GM23248 (cell line): Measurements from ENCODE around the gene ZSWIM5.

ENCODE experiments used
- EZH2 ChIP-seq: fragments of 200-600 bp; sonication (generic); IDR thresholded peaks from 2 replicates; pipeline ENCODE4 v1.6.1; 2018; ENCODE audit warnings: antibody characterized with exemption, mild to moderate bottlenecking; ENCODE audit not compliant: insufficient read depth, poor library complexity, severe bottlenecking
- EZH2phosphoT487 ChIP-seq: fragments of 200-600 bp; sonication (generic); IDR thresholded peaks from 2 replicates; pipeline ENCODE4 v1.6.1; 2018; ENCODE audit warnings: antibody characterized with exemption, moderate library complexity, mild to moderate bottlenecking, low read depth; ENCODE audit not compliant: insufficient read depth

DNA sequence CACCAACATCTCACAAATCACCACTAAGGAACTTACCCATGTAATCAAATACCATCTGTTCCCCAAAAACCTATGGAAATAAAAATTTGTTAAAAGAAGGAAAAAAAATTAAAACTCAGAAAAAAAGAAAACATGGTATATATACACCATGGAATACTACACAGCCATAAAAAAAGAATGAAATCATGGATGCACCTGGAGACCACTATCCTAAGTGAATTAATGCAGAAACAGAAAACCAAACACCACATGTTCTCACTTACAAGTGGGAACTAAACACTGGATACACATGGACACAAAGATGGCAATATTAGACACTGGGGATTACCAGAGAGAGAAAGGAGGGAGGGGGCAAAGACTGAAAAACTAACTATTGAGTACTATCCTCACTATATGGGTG is 50.4 kb downstream of the ZSWIM5 start:
- no peak for TF ChIP-seq EZH2phosphoT487
- TF ChIP-seq EZH2: no peak
